OCI-M2 (cell line): ENCODE measurements around the gene MRM3.
"Not testable (repeated sequence)": the region's sequence is repeated elsewhere in the genome, so short reads cannot be mapped to it uniquely, and the experiment has no call there.

Experiments
- DNase-seq: peaks from one replicate; lab custom pipeline; 2025; ENCODE audit not compliant: unreplicated experiment; lab: John Stamatoyannopoulos, UW

MRM3 gene

DNA sequence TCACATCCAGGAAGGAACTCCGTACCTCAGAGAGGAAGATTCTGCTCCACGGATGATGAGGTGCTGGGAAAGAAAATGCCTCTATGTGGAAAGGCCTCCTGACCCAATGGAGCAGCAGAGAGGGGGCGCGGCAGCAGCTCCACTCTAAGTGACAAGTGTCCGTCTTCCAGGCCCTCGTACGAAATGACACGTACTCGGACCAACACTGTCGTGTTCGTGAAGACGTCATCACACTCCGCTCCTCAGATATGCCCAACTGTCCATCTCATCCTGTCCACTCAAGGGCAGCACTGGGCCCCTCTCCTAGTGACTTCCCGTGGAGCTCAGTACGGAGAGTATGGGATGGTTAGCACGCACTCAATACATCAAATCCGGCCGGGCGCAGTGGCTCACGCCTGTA is 32.2 kb downstream of the MRM3 start:
- no peak for DNase-seq

- no peak for DNase-seq
Measured at GRCh38 chr17:819251-819650, 37.1 kb downstream of the MRM3 start.

DNA sequence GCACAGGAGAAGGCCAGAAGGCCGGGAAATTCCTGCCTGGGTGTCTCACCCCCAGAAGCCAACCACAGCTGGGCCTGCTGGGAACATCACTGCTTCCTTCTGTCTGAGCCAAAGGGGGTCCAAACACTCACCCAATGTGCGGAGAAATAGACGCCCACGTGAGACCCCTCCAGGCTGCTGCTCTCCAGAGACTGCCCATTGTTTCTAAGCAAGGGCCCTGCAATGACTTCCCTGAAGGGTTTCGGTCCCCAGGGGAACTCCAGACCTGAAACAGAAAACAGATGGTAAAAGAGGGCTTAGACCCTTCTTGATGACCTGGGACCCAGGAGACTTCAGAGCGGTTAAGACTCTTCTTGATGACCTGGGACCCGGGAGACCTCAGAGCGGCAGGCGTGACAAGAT is 41.3 kb downstream of the MRM3 start:
- no peak for DNase-seq

DNA sequence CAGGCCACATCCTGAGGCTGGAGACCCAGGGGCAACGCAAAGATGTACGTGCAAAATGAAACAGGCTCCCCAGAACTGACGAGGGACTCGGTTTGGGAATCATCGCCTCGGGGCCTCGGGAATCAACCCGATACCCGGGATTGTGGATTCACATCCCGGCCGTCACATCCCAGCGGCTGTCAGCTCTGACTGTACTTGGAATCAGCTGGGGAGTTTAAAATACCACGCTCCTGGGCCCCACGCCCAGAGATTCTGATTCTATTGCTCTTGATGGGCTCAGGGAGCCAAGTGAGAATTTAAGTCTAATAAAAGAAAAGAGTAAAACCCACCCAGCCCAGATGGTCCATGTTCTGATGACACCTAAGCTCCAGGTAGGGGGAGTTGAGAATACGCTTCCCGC is 42.2 kb downstream of the MRM3 start:
- DNase-seq: no peak

- DNase-seq: no peak
Measured at GRCh38 chr17:825216-825615, 43.1 kb downstream of the MRM3 start.

- DNase-seq: no peak
Measured at GRCh38 chr17:826778-827177, 44.6 kb downstream of the MRM3 start.

DNA sequence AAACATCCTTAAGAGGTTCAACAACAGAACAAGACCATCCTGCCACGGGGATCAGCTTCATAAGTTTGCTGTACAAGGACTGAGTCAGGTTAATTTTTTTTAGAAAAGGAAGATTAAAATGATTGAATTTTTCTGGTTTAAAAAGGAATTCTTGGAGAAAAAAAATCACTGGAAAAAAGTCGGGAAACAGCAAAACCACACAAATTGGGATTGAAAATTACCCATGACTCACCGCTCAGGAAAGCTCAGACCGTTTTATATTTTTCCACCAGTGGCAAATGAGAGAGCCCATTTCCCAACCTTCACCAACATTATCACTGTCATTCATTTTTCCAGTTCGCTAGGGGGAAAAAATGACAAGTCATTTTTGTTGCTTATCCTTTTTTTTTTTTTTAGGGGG is 46.6 kb downstream of the MRM3 start:
- no peak for DNase-seq

DNA sequence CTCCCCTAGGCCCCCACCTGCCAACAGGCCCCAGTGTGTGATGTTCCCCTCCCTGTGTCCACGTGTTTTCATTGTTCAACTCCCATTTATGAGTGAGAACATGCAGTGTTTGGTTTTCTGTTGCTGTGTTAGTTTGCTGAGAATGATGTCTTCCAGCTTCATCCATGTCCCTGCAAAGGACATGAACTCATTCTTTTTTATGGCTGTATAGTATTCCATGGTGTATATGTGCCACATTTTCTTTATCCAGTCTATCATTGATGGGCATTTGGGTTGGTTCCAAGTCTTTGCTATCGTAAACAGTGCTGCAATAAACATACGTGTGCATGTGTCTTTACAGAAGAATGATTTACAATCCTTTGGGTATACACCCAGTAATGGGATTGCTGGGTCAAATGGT is 47.5 kb downstream of the MRM3 start:
- DNase-seq: not testable (repeated sequence)

DNA sequence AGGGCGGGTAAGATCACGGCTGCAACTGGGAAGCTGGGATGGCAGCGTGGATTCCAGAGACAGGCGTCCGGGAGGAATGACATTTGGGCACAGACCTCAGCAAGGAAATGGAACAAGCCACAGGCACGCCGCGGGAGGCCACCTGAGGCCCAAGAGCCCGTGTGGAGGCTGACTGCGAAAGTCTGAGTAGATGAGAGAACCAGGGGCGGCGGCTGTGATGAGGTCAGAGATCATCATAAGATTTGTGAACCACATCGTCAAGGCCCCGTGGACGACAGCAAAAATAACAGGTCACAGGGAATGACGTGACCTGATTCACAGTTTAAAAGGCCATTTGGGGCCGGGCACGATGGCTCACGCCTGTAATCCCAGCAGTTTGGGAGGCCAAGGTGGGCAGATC is 48.2 kb downstream of the MRM3 start:
- no peak for DNase-seq

DNA sequence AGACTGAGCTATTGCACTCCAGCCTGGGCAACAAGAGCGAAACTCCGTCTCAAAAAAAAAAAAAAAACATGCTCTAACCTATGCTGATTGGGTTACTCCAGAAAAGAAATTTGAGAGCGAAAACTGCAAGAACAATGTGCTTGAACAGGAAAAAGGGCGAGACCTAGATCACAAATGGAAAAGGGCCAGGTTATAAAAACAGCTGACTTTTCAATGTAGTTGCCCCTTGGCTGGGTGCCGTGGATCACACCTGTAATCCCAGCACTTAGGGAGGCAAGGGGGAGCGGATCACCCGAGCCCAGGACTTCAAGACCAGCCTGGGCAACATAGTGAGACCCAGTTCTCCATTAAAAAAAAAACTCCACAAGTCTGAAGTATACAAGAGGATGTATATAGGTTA is 48.8 kb downstream of the MRM3 start:
- DNase-seq: no peak

GRCh38 chr17:834136-834535 is 52.0 kb downstream of the MRM3 start:
- DNase-seq: no peak

- no peak for DNase-seq
Measured at GRCh38 chr17:835263-835662, 53.1 kb downstream of the MRM3 start.

DNA sequence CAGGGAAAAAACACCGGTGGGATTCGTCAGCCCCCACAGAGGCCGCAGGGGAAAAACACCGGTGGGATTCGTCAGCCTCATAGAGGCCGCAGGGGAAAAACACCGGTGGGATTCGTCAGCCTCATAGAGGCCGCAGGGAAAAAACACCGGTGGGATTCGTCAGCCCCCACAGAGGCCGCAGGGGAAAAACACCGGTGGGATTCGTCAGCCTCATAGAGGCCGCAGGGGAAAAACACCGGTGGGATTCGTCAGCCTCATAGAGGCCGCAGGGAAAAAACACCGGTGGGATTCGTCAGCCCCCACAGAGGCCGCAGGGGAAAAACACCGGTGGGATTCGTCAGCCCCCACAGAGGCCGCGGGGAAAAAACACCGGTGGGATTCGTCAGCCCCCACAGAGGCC is 53.6 kb downstream of the MRM3 start:
- not testable (repeated sequence) for DNase-seq

- DNase-seq: no peak
Measured at GRCh38 chr17:836151-836550, 54.0 kb downstream of the MRM3 start.

- no peak for DNase-seq
Measured at GRCh38 chr17:838486-838885, 56.3 kb downstream of the MRM3 start.

DNA sequence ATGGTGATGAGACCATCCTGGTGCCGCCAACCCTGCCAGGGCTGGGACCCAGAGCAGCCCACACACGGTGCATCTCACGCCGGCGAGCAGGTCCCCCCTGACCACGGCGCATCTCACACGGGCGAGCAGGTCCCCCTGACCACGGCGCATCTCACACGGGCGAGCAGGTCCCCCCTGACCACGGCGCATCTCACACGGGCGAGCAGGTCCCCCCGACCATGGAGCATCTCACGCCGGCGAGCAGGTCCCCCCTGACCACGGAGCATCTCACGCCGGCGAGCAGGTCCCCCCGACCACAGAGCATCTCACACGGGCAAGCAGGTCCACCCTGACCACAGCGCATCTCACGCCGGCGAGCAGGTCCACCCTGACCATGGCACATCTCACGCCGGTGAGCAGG is 59.2 kb downstream of the MRM3 start:
- no peak for DNase-seq
